Measurements from ENCODE around the gene PWWP2A.

GRCh38 chr5:160054047-160054446 lies 65.2 kb downstream of the PWWP2A start:
- no peak for TF ChIP-seq EZH2 (IDR thresholded peaks at IDR 0.05; ENCODE audit: insufficient read depth, low read length)
- TF ChIP-seq CTCF (IDR thresholded peaks at IDR 0.05; ENCODE audit: insufficient read depth, low read depth, low read length), result no peak

All from astrocyte (in vitro differentiated cells and primary cell).